ENCODE measurements around the gene EEPD1.

GRCh38 chr7:36272211-36272566, 119.1 kb downstream of the EEPD1 start:
- TF ChIP-seq POLR2A (IDR thresholded peaks at IDR 0.05) (no peak), CTCF (IDR thresholded peaks at IDR 0.05) (no peak)
